GM19468 (cell line): ENCODE measurements around the gene LZTR1.
A peak's percentile ranks its signal among the peaks of the same experiment; 100 is the strongest.
"Not testable (repeated sequence)": the region's sequence is repeated elsewhere in the genome, so short reads cannot be mapped to it uniquely, and the experiment has no call there.

ENCODE experiments used
- ATAC-seq: cut with Tn5 transposase; IDR thresholded peaks from one replicate; pipeline ENCODE4 v1.9.1; 2021; ENCODE audit warnings: mild to moderate bottlenecking, moderate library complexity, moderate number of reproducible peaks; ENCODE audit not compliant: unreplicated experiment; ENCODE audit errors: extremely low read depth

The LZTR1 gene

GRCh38 chr22:21030032-21030431, 47.9 kb downstream of the LZTR1 start:
- no peak for ATAC-seq

- no peak for ATAC-seq
Observed at GRCh38 chr22:21030621-21031544, 48.8 kb downstream of the LZTR1 start.

GRCh38 chr22:21031545-21032036, 49.5 kb downstream of the LZTR1 start:
- ATAC-seq = no peak

GRCh38 chr22:21032037-21032867, 50.2 kb downstream of the LZTR1 start, which contains the start of gene SLC7A4:
TSS of gene SLC7A4 (minus strand) at chr22:21032561. CDS start at chr22:21031812, 749 bp downstream.
- no peak for ATAC-seq

GRCh38 chr22:21032868-21033688, 51.0 kb downstream of the LZTR1 start:
- no peak for ATAC-seq

- ATAC-seq = no peak
Observed at GRCh38 chr22:21033895-21034294, 51.8 kb downstream of the LZTR1 start.

GRCh38 chr22:21034989-21035388, 52.9 kb downstream of the LZTR1 start:
- ATAC-seq = no peak

GRCh38 chr22:21038405-21038804, 56.3 kb downstream of the LZTR1 start:
- ATAC-seq = no peak

GRCh38 chr22:21039158-21039557, 57.1 kb downstream of the LZTR1 start:
- ATAC-seq = not testable (repeated sequence)

GRCh38 chr22:21041937-21042336, 59.8 kb downstream of the LZTR1 start:
- no peak for ATAC-seq

GRCh38 chr22:21042978-21043859, 61.1 kb downstream of the LZTR1 start:
- ATAC-seq = no peak

- ATAC-seq = no peak
Observed at GRCh38 chr22:21043860-21044535, 61.9 kb downstream of the LZTR1 start.

GRCh38 chr22:21044931-21045584, 63.0 kb downstream of the LZTR1 start:
- ATAC-seq = no peak

GRCh38 chr22:21045585-21046294, 63.6 kb downstream of the LZTR1 start, which contains the start of gene LRRC74B:
TSS of gene LRRC74B (plus strand) at chr22:21045946. CDS start at chr22:21045987, 41 bp downstream.
- ATAC-seq = peak; percentile 94

- no peak for ATAC-seq
Observed at GRCh38 chr22:21047035-21047661, 65.1 kb downstream of the LZTR1 start.

GRCh38 chr22:21047730-21048129, 65.6 kb downstream of the LZTR1 start:
- ATAC-seq = no peak

GRCh38 chr22:21048448-21048847, 66.4 kb downstream of the LZTR1 start:
- not testable (repeated sequence) for ATAC-seq
